Measurements from ENCODE around the gene WBP1. TPM values are rescaled to one million over a fixed set of nuclear protein-coding genes. Genes with fewer than 3 reads are reported as not detected.
"Not testable (repeated sequence)": the region's sequence is repeated elsewhere in the genome, so short reads cannot be mapped to it uniquely, and the experiment has no call there.

The WBP1 gene
- total RNA-seq, 1 donor: 27.6 TPM

- no peak for DNase-seq (ENCODE audit: low read depth)
- TF ChIP-seq CTCF (IDR thresholded peaks at IDR 0.05; ENCODE audit: insufficient read depth, low read length): no peak
- peak overlapping the region; percentile 97 for H3K4me3 ChIP-seq (ENCODE audit: low read depth, low read length)
These were observed 23.2 kb downstream of the WBP1 start for GRCh38 chr2:74481431-74481830.

GRCh38 chr2:74481961-74482800, 23.9 kb downstream of the WBP1 start:
- peak overlapping the region; percentile 97 for H3K4me3 ChIP-seq (ENCODE audit: low read depth, low read length)
- DNase-seq (ENCODE audit: low read depth): no peak
- no peak for TF ChIP-seq CTCF (IDR thresholded peaks at IDR 0.05; ENCODE audit: insufficient read depth, low read length)

- DNase-seq (ENCODE audit: low read depth): peak; percentile 96
- TF ChIP-seq CTCF (IDR thresholded peaks at IDR 0.05; ENCODE audit: insufficient read depth, low read length): peak; percentile 89
- peak within 1 kb of the TSS; percentile 97 for H3K4me3 ChIP-seq (ENCODE audit: low read depth, low read length)
These were observed 24.8 kb downstream of the WBP1 start, which contains the start of the genes CCDC142 and TTC31 for GRCh38 chr2:74482801-74483674. Gene CCDC142, minus strand, starts transcription at chr2:74482998. Its CDS starts 161 bp downstream, at chr2:74482837. Gene TTC31, plus strand, starts transcription at chr2:74483081. Its CDS starts 15 bp downstream, at chr2:74483096.

GRCh38 chr2:74483675-74484164, 25.5 kb downstream of the WBP1 start:
- not testable (repeated sequence) for DNase-seq (ENCODE audit: low read depth)
- H3K4me3 ChIP-seq (ENCODE audit: low read depth, low read length): peak overlapping the region; percentile 97

- no peak for TF ChIP-seq CTCF (IDR thresholded peaks at IDR 0.05; ENCODE audit: insufficient read depth, low read length)
- H3K4me3 ChIP-seq (ENCODE audit: low read depth, low read length): no peak overlapping the region
- DNase-seq (ENCODE audit: low read depth): no peak
These were observed 27.9 kb downstream of the WBP1 start for GRCh38 chr2:74486141-74486540.

- no peak for DNase-seq (ENCODE audit: low read depth)
- no peak for TF ChIP-seq CTCF (IDR thresholded peaks at IDR 0.05; ENCODE audit: insufficient read depth, low read length)
- H3K4me3 ChIP-seq (ENCODE audit: low read depth, low read length): no peak overlapping the region
These were observed 30.6 kb downstream of the WBP1 start for GRCh38 chr2:74488643-74489481.
